ENCODE results near the gene NOL12.
"Not testable (repeated sequence)": the region's sequence is repeated elsewhere in the genome, so short reads cannot be mapped to it uniquely, and the experiment has no call there.

NOL12 gene

DNA sequence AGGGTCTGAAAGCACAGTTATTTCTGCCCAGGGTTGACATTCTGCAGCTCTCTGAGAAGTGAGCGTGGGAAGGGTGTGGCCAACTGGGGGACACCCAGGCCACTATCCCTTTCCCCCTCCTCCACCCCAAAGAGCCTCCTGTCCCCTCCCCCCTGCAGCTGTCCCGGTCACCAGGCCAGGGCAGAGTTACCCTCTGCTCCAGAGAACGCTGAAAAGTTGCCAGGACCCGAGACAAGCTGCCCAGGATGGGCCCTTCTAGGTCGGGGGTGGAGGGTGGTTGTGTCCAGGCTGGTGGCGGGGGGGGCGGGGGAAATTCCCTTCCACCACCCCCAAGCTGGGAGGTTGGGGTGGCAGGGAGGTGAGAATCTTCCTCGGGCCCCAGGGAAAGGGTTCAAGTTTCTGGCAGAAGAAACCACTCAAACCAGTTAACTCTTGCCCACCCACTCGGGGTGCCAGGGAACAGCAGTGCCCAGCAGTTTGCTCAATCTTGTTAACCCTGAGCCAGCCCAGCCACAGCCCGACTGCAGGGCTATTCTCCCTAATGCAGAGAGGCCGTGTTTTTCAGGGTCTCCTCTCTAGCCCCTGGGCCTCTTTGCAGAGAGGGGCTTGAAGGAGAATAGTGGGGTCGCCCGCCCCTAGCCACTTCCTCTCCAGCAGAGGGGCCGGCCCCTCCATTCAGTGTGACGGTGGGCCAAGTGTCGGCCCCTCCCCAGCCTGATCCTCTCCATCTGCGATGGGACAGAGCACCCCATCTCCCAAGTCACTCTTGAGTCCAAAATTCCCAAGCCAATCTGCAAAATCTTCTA, 10.0 kb upstream of the NOL12 start:
- in situ Hi-C loops (cut with HindIII; ENCODE audit: low pct_ligation_motif_present, low pct_unique_long_range_greater_than_20kb, low sequenced_read_pairs) = no loop called here
- DNase-seq = peak; percentile 36

DNA sequence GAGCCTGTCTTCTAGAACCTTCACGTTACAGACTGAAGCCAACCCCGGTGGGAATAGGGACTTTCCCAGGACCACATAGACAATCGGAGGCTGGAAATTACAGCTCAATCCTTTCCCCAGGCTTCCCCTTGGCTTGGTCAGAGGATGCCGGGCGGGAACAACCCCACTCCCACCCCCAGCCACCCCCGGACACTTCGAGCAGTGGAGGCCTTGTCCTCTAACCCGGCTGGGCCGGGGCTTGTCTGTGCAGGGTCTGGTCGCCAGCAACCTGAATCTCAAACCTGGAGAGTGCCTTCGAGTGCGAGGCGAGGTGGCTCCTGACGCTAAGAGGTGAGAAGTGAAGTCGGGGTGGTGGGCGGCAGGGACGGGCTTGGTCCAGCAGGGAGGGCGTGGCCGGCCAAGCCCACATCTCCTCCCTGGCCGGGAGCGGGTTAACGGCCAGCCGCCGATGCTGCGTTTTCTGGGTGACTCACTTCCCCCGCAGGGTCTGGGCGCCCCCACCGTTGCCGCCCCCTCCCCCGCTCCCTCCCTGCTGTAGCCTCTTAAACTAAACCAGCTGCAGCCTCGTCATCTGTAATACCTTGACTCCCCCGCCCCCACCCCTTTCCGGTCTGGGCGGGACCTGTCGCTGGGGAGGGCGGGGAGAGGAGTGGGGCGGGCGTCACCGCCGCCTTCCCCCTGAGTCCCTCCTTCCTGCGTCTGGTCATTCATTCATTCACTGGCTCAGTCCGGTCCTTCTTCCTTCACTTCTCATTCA, 9.2 kb upstream of the NOL12 start:
- peak; percentile 90 for DNase-seq

DNA sequence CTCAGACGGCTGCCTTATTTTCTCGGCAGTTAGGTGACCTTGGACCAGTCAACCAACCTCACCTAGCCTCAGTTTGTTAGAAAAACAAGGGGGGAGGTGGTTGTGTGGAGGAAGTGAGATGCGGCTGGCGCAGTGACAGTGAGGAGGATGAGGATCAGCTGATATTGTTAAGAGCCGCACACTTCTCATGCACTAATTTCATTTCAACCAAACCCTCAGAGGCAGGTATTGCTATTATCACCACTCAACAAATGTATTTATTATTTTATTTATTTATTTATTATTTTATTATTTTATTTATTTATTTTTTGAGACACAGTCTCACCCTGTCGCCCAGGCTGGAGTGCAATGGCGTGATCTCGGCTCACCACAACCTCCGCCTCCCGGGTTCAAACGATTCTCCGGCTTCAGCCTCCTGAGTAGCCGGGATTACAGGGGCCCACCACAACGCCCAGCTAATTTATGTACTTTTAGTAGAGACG, 8.6 kb upstream of the NOL12 start:
- in situ Hi-C loops (cut with HindIII; ENCODE audit: low pct_ligation_motif_present, low pct_unique_long_range_greater_than_20kb, low sequenced_read_pairs) = no loop called here
- no peak for DNase-seq

More for the DNA sequence above, 9.2 kb upstream of the NOL12 start:
- in situ Hi-C loops (cut with HindIII; ENCODE audit: low pct_ligation_motif_present, low pct_unique_long_range_greater_than_20kb, low sequenced_read_pairs) = no loop called here

DNA sequence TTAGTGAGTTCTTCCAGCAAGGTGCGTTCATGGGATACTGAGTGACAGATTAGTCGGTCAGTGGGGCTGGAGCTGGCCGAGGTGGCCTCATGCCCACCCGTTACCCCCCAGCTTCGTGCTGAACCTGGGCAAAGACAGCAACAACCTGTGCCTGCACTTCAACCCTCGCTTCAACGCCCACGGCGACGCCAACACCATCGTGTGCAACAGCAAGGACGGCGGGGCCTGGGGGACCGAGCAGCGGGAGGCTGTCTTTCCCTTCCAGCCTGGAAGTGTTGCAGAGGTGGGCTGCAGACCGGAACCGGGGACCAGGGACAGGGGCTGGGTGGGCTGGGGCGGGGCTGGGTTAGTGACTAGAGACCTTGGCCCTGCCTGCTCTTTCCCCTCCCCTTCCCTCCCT, 7.8 kb upstream of the NOL12 start:
- in situ Hi-C loops (cut with HindIII; ENCODE audit: low pct_ligation_motif_present, low pct_unique_long_range_greater_than_20kb, low sequenced_read_pairs) = no loop called here
- no peak for DNase-seq

DNA sequence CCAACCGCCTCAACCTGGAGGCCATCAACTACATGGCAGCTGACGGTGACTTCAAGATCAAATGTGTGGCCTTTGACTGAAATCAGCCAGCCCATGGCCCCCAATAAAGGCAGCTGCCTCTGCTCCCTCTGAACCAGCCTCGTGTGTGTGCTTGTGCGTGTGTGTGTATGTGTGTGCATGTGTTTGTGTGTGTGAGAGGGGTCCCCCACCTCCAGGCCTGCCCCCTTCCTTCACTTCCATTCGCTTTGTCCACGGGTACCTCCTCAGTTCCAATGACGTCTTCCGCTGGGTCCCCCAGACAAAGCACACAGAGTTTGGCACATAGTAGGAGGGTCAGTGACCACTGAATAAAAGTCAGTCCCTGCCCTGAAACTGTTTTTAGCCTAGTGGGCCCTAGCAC, 6.5 kb upstream of the NOL12 start:
- no peak for DNase-seq
- in situ Hi-C loops (cut with HindIII; ENCODE audit: low pct_ligation_motif_present, low pct_unique_long_range_greater_than_20kb, low sequenced_read_pairs) = no loop called here

DNA sequence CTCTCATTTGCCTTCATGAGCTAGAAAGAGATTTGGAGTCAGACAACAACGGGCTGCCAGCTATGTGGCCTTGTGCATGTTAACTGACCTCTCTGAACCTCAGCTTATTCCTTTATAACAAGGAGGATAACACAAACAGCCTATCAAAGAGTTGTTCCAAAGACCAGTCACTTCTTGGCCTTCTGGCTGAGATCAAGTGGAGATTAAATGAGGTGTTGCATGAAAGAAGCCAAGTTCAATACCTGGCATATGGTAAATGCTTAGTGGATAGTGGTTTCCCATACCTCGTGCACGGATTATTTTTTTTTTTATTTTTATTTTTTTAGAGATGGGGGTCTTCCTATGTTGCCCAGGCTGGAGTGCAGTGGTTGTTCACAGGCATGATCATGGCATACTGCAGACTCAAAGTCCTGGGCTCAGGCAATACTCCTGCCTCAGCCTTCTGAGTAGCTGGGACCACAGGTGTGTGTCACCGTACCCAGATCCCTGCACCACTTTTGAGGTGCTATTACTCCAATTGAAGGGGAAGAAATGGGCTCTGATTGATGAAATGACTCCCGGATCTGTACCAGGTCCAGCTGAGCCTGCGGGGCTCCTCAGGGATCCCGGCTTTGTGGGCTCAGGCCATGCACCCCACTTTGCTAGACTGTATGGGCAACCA, 5.8 kb upstream of the NOL12 start:
- in situ Hi-C loops (cut with HindIII; ENCODE audit: low pct_ligation_motif_present, low pct_unique_long_range_greater_than_20kb, low sequenced_read_pairs) = no loop called here
- DNase-seq = no peak

DNA sequence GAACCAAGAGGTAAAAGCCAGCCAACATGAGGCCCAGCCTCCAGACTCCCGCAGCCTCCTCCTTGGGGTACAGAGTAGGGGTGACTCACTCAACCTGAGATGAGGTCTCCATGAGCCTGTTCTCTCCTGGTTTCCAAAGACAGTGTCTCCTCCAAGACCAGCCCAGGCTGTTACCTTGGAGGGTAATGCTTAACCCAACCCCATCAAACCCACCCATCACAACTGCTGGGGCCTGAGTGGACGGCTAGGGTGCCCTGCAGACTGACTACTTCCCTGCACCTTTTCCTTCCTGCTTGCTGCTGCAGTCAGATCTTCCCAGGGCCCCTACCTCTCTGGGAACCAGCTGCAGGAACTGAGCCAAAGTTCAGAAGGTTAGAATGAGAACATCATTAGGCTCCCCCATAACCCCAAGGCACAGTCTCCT, 5.1 kb upstream of the NOL12 start:
- in situ Hi-C loops (cut with HindIII; ENCODE audit: low pct_ligation_motif_present, low pct_unique_long_range_greater_than_20kb, low sequenced_read_pairs) = no loop called here
- DNase-seq = no peak

DNA sequence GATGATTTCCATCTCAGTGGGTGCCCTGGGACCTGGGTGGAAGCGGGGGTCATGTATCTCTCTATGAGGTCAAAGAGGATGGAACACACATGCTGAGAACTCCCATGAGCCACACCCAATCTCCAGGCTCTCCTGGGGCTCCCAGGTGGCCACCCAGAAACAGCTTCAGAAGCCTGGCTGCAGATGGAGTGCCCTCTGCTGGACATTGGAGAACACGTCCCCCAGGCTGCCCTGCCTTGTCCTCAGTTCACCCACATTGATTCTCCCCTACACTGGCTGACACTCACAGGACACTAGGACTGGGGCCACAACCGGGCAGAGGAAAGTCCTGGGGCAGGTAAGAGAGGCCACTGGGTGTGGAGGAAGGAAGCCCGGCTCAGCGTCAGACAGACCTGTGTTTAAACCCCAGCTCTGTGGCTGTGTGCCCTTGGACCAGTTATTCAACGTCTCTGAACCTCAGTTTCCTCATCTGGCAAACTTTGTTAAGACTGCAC, 4.5 kb upstream of the NOL12 start:
- in situ Hi-C loops (cut with HindIII; ENCODE audit: low pct_ligation_motif_present, low pct_unique_long_range_greater_than_20kb, low sequenced_read_pairs) = no loop called here
- peak; percentile 65 for DNase-seq

DNA sequence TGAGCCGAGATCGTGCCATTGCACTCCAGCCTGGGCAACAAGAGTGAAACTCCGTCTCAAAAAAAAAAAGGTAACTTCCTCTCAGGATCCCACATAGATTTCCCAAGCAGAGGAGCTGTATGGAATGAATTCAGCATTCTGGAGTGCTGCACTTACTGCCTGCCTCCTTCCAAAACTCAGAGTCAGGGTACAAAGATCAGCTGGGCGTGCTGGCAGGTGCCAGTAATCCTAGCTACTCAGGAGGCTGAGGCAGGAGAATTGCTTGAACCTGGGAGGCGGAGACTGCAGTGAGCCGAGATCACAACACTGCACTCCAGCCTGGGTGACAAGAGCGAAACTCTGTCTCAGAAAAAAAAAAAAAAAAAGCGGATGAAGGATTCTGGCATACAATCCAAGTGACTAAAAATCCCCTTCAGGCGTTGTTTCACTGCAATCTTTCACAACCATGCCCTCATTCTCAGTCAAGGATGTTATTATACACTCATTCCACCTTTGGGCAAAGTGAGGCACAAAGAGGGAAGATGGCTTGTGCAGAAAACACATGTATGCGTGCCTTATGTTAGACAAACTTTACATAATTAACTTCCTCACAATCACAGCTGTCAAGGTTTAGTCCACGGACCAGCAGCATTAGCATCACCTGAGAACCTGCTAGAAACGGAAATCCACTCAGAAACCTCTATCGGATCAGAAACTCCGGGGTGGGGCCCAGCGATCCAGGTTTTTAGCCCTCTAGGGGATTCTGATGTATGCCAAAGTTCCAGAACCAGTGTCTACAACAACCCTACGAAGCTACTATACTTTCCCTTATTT, 1.1 kb upstream of the NOL12 start:
- in situ Hi-C loops (cut with HindIII; ENCODE audit: low pct_ligation_motif_present, low pct_unique_long_range_greater_than_20kb, low sequenced_read_pairs) = no loop called here
- no peak for DNase-seq

DNA sequence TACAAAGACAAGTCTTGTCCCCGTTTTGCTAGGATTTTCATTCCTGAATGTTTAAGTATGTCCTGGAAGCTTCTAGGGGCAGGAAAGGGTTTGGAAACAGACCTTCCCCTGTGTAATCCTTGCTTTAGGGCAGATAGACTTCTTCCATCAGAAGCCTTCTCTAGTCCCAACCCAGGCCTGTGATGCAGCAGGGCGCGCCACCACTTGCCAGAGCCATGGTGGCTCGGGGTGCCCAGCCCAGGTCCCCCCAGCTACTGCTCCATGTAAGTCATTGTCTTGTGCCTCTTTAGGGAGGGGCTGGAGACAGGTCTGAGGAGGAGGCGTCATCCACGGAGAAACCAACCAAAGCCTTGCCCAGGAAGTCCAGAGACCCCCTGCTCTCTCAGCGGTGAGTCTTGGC, 4.3 kb downstream of the NOL12 start:
- DNase-seq = no peak
- in situ Hi-C loops (cut with HindIII; ENCODE audit: low pct_ligation_motif_present, low pct_unique_long_range_greater_than_20kb, low sequenced_read_pairs) = no loop called here

DNA sequence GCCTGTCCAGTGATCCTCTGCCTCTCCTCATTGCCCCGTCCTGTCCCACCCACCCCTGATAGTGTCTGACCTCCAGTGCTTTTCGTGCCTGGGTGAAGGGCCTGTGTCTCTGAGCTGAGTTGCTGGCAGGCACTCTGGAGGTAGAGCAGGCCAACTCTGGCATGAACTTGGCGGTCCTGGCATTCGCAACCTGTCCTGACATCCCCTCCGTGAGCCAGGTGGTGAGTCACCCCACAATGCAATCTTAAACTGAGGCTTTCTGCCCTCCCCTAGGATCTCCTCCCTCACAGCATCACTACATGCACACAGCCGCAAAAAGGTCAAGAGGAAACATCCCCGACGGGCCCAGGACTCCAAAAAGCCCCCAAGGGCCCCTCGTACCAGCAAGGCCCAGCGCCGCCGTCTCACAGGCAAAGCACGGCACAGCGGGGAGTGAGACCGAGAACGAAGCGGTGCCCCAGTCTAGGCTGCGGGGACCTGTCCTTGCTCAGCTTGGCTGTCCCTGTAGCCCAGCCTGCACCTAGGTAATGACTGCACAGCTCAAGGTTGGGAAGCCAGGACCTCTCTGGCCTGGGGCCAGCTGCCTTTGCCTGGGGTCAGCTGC, 4.9 kb downstream of the NOL12 start:
- DNase-seq = no peak
- in situ Hi-C loops (cut with HindIII; ENCODE audit: low pct_ligation_motif_present, low pct_unique_long_range_greater_than_20kb, low sequenced_read_pairs) = no loop called here

DNA sequence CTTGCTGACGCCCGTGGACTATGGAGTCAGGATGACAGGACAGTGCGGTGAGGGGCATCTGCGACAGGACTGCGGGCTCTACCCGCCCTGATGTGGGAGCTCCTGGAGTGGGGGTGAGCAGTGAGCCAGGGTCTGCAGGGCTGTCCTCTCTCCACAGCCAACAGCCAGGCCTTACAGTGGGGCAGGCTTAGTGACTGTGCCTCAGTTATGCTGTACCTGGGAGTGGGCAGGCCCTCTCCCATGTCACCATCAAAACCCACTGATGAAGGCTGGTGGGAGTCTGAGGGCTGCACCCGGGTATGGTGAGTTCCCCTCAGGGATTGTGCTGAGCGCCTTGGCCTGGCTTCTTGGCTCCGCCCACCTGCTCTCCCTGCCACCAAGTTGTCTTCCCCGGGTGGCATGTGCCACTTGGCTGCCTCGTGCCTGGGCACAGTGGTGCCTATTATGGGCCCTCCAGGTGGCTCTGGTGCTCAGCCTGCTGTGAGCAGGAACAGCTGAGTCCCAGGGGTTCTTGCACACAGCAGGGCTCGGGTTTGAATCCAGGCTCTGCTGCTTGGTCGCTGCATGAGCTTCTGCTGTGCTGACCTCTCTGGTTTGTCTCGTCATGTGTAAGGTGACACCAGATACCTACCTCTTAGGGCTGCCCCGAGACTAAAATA, 6.6 kb downstream of the NOL12 start:
- no peak for DNase-seq
- in situ Hi-C loops (cut with HindIII; ENCODE audit: low pct_ligation_motif_present, low pct_unique_long_range_greater_than_20kb, low sequenced_read_pairs) = no loop called here

DNA sequence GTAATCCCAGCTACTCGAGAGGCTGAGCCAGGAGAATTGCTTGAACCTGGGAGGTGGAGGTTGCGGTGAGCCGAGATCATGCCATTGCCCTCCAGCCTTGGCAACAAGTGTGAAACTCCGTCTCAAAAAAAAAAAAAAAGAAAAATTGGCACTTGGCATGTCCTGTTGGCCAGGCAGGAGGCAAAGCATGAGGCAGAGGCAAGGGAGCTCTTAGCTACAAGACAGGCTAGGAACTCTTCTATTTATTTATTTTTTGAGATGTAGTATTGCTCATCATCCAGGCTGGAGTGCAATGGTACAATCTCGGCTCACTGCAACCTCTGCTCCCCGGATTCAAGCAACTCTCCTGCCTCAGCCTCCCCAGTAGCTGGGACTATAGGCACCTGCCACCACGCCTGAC, 8.0 kb downstream of the NOL12 start:
- in situ Hi-C loops (cut with HindIII; ENCODE audit: low pct_ligation_motif_present, low pct_unique_long_range_greater_than_20kb, low sequenced_read_pairs); DNase-seq: not testable (repeated sequence)

DNA sequence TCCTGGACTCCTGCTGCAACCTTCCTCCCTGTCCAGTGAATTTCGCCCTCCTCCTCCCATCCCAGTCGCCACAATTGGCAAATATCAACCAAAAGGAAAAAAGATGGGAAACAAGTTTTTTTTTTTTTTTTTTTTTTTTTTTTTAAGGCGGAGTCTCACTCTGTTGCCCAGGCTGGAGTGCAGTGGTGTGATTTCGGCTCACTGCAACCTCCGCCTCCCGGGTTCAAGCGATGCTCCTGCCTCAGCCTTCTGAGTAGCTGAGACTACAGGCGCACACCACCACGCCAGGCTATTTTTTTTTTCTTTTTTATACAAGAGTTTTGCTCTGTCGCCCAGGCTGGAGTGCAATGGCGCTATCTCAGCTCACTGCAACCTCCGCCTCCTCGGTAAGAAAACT, 10.1 kb downstream of the NOL12 start:
- DNase-seq; in situ Hi-C loops (cut with HindIII; ENCODE audit: low pct_ligation_motif_present, low pct_unique_long_range_greater_than_20kb, low sequenced_read_pairs): not testable (repeated sequence)

DNA sequence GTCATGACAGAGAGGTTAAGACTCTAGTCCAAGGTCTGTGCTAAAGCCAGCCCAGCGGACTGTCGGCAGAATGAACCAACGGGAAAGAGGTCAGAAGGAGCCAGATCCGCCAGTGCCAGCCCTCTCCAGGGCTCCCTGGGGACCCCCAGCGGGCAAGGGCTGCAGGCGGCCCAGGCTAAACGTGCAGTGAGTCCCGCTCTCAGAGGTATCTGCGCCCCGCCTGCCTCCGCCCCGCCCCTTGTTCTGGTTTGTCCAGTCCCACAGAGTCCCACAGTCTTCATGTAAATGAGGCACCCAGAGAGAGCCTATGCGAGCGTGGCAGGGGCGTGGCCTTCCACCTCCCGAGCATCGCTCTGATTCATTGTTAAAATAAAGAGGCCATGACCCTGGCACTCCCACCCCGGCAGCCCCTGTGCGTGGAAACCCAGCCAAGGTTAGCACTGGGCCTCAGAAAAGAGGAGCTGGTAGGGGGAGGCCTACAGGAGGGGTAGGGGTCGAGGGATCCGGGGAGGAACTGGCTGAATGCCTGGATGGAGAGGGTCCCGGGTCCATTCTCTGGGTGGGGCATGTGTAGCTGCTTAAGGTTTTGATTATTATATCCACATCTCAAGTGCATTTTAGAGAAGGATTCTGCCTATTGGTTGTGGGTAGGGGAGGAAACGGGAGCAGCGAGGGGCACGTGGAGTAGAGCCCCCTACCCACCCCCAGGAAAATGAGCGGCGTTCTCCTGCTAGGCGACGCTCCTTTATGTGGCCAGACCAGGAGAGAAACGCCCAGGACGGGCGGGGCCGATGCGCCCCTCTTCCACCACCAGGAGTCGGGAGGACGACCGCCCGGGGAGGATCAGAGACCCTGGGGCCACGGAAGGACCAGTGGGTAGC, 10.8 kb downstream of the NOL12 start, which contains the start of gene TRIOBP:
Gene TRIOBP, plus strand, starts transcription at position 392 of the 881 bp plus-strand sequence. CDS start 4,318 bp downstream, outside the sequence.
- in situ Hi-C loops (cut with HindIII; ENCODE audit: low pct_ligation_motif_present, low pct_unique_long_range_greater_than_20kb, low sequenced_read_pairs) = no loop called here
- DNase-seq = peak; percentile 95

DNA sequence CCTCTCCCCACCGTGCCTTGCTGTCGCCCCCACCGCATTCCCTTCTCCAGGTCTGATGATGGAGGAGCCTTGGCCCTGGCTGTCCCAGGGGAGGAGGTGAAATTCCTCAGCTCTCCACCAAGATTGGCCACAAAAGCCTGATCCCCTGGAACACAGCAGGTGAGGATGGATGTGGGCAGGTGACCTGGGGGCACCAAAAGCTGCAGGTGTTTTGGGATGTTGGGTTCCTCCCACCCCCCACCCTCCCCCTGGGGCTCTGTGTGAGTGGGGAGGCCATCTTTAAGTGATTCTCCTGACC, 11.3 kb downstream of the NOL12 start:
- in situ Hi-C loops (cut with HindIII; ENCODE audit: low pct_ligation_motif_present, low pct_unique_long_range_greater_than_20kb, low sequenced_read_pairs) = no loop called here
- no peak for DNase-seq

Measured in ACHN (cell line).